22Rv1 (cell line): ENCODE data around the gene LAMP1.
"Not testable (repeated sequence)": the region's sequence is repeated elsewhere in the genome, so short reads cannot be mapped to it uniquely, and the experiment has no call there.

Experiments
- ZFX ChIP-seq: fragments of 450-650 bp; IDR thresholded peaks from 2 replicates; pipeline ENCODE4 v1.6.1; 2017; ENCODE audit warnings: antibody characterized with exemption, borderline replicate concordance
- TF ChIP-seq, protein P1 (sequence below): fragments of 450-650 bp; IDR thresholded peaks from 2 replicates; pipeline ENCODE4 v1.5.1; 2017; ENCODE audit warnings: mild to moderate bottlenecking

DNA sequence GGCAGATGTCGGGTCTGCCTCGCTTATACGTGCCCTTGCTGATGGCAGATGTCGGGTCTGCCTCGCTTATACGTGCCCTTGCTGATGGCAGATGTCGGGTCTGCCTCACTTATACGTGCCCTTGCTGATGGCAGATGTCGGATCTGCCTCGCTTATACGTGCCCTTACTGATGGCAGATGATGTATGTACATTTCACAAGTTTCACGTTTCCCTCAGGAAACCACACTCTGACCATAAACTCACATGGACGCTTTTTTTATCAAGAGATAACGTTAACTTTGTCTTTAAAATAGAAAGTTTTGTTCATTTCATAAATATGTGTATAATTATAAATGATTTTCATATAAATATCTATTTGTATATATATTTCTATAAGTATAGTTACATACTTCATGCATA, 34.0 kb upstream of the LAMP1 start:
- TF ChIP-seq, protein P1, sequence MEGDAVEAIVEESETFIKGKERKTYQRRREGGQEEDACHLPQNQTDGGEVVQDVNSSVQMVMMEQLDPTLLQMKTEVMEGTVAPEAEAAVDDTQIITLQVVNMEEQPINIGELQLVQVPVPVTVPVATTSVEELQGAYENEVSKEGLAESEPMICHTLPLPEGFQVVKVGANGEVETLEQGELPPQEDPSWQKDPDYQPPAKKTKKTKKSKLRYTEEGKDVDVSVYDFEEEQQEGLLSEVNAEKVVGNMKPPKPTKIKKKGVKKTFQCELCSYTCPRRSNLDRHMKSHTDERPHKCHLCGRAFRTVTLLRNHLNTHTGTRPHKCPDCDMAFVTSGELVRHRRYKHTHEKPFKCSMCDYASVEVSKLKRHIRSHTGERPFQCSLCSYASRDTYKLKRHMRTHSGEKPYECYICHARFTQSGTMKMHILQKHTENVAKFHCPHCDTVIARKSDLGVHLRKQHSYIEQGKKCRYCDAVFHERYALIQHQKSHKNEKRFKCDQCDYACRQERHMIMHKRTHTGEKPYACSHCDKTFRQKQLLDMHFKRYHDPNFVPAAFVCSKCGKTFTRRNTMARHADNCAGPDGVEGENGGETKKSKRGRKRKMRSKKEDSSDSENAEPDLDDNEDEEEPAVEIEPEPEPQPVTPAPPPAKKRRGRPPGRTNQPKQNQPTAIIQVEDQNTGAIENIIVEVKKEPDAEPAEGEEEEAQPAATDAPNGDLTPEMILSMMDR: not testable (repeated sequence)
- not testable (repeated sequence) for TF ChIP-seq ZFX
